HL-60 (cell line): ENCODE data around the gene NCCRP1.

Source experiments
- CTCF ChIP-seq: IDR thresholded peaks from one replicate; pipeline ENCODE4 v1.5.1; 2011; ENCODE audit warnings: low read length, control low read depth, inconsistent platforms; ENCODE audit not compliant: insufficient read depth
- POLR2AphosphoS5 ChIP-seq: IDR thresholded peaks from 2 replicates; pipeline ENCODE4 v1.6.1; 2012; ENCODE audit warnings: low read depth

GRCh38 chr19:39192846-39193245, 3.9 kb upstream of the NCCRP1 start:
- no peak for TF ChIP-seq POLR2AphosphoS5
- TF ChIP-seq CTCF, result no peak
